Measurements from ENCODE around the gene SIL1.

DNA sequence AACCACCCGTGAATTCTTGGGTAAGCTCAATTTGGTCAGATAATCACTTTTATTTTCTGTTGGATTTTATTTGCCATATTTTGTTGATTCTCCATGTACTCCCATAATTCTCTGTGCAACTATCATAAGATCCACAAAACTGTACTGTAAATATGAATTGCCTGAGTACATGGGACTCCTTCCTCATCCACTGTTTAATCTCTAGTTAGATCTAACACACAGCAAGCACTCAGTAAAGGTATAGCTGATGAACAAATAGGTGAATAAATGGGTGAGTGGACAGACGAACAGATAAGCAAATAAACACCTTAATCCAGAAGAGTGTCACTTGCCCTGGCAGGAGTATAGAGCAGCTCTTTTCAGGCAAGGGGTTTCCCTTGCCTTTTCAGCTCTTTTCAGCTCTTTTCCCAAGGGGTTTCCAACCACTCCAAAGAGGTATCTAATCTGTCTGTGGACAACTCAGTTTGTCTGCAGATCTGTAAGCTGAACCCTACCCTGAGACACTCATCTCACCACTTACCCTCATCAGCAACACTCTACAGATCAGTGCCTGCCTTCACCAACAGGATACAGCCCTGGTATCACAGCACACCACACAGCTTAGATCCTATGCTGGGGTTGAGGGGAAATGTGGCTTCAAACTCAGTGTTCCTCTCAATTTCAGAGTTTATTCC is 51.2 kb downstream of the SIL1 start:
- TF ChIP-seq, protein P1, sequence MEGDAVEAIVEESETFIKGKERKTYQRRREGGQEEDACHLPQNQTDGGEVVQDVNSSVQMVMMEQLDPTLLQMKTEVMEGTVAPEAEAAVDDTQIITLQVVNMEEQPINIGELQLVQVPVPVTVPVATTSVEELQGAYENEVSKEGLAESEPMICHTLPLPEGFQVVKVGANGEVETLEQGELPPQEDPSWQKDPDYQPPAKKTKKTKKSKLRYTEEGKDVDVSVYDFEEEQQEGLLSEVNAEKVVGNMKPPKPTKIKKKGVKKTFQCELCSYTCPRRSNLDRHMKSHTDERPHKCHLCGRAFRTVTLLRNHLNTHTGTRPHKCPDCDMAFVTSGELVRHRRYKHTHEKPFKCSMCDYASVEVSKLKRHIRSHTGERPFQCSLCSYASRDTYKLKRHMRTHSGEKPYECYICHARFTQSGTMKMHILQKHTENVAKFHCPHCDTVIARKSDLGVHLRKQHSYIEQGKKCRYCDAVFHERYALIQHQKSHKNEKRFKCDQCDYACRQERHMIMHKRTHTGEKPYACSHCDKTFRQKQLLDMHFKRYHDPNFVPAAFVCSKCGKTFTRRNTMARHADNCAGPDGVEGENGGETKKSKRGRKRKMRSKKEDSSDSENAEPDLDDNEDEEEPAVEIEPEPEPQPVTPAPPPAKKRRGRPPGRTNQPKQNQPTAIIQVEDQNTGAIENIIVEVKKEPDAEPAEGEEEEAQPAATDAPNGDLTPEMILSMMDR (optimal IDR thresholded peaks at IDR 0.05 in 1 of 3, IDR thresholded peaks at IDR 0.05 in 1 of 3, conservative IDR thresholded peaks at IDR 0.05 in 1 of 3; ENCODE audit: extremely low read depth in 1 of 3, insufficient read depth in 2 of 3, low read length in 3 of 3) = no peak
- TF ChIP-seq EZH2 (IDR thresholded peaks at IDR 0.05; ENCODE audit: low read length) = no peak
